Prostate gland (tissue), 2 donors: Measurements from ENCODE around the gene PCK2. TPM values are rescaled to one million over a fixed set of nuclear protein-coding genes. Genes with fewer than 3 reads are reported as not detected.
"Not testable (repeated sequence)": the region's sequence is repeated elsewhere in the genome, so short reads cannot be mapped to it uniquely, and the experiment has no call there.

ENCODE experiments used
- DNase-seq: peaks from one replicate; pipeline ENCODE4 v3.0.0-alpha.2; 2019; ENCODE audit warnings: low spot score
- H3K27ac ChIP-seq, 2 donors: fragments of 200-600 bp; sonication (generic); 2 replicates each; pipeline ENCODE4 v1.5.1; 2017 to 2019
- H3K27me3 ChIP-seq: fragments of 200-600 bp; sonication (generic); replicated peaks from 2 replicates; pipeline ENCODE4 v1.5.1; 2019; ENCODE audit not compliant: insufficient read depth
- H3K36me3 ChIP-seq, 2 donors: fragments of 200-600 bp; sonication (generic); 1 replicate in 1 of 2; 2 replicates in 1 of 2; pipeline versions ENCODE4 v1.5.1 to v1.8.1; 2017 to 2019
- H3K4me1 ChIP-seq: fragments of 200-600 bp; sonication (generic); replicated peaks from 2 replicates; pipeline ENCODE4 v1.5.1; 2019
- H3K4me3 ChIP-seq, 2 donors: fragments of 200-600 bp; sonication (generic); 2 replicates each; pipeline ENCODE4 v1.5.1; 2017 to 2019
- H3K9me3 ChIP-seq: fragments of 200-600 bp; sonication (generic); 2 replicates; pipeline ENCODE4 v1.5.1; 2017
- CTCF ChIP-seq, 4 experiments: fragments of 200-600 bp in 2 of 4; fragments of 450-650 bp in 2 of 4; sonication (generic) in 2 of 4; IDR thresholded peaks; 1 replicate in 3 of 4; 2 replicates in 1 of 4; pipeline ENCODE4 v1.5.1; 2016 to 2019; ENCODE audit warnings: antibody characterized with exemption in 4 of 4, mild to moderate bottlenecking in 2 of 4, moderate library complexity in 2 of 4
- POLR2A ChIP-seq: fragments of 450-650 bp; IDR thresholded peaks from one replicate; pipeline ENCODE4 v1.6.1; 2016; ENCODE audit warnings: antibody characterized with exemption, mild to moderate bottlenecking
- POLR2AphosphoS5 ChIP-seq: sonication (generic); formaldehyde crosslinking; IDR thresholded peaks from one replicate; pipeline ENCODE4 v1.6.1; 2017; ENCODE audit warnings: antibody characterized with exemption
- WGBS: methylation state at CpG from one replicate; pipeline ENCODE4 v1.1.5; 2018; 5-methylcytosine and 5-hydroxymethylcytosine counted together
- intact Hi-C: fragments of 100-400 bp; cut with DNase I; formaldehyde crosslinking; loops from one replicate; pipeline ENCODE4 v1.14.2; 2022
- total RNA-seq, 2 donors: library from RNA; depleted of rRNA; stranded (reverse); fragments of >200 nt; gene quantifications; one replicate each; pipeline ENCODE4 v1.1.0, GENCODE V29; 2016

Gene PCK2
- total RNA-seq, result 10 to 100 TPM; 15.4 to 21.8 TPM

GRCh38 chr14:24093901-24094840 lies at the start of gene PCK2:
TSS of gene PCK2 (plus strand) at chr14:24094311. CDS start at chr14:24094406, 95 bp downstream.
- Histone ChIP-seq H3K9me3 (no peaks in the 10 kb centered on the region), H3K27ac (peak within 1 kb of the TSS; percentile 93 to 98), H3K27me3 (no peaks in the 10 kb centered on the region), H3K4me3 (peak within 1 kb of the TSS; percentile 66 to 93), H3K36me3 (no peaks in the 10 kb centered on the region), H3K4me1 (no peaks in the 10 kb centered on the region)
- TF ChIP-seq CTCF (IDR thresholded peaks at IDR 0.05) (peak in 2 of 4 experiments; percentile 23 to 35), POLR2AphosphoS5 (peak; percentile 54), POLR2A (no peak)
- DNase-seq, result peak; percentile 89
- WGBS, result under 1% methylated on average over 67 of the region's 68 CpGs
- intact Hi-C loops, result loop anchor here (2.0 to 5.0 kb wide), 3 partner anchors 21 to 1592 kb away; partner anchors contain the start of genes DCAF11 and NRL

GRCh38 chr14:24049002-24049401 lies 45.1 kb upstream of the PCK2 start:
- H3K27me3 ChIP-seq, H3K4me3 ChIP-seq, H3K36me3 ChIP-seq, DNase-seq, intact Hi-C loops, H3K4me1 ChIP-seq, H3K9me3 ChIP-seq, H3K27ac ChIP-seq: not testable (repeated sequence)
- 80% methylated on average over 2 of the region's 2 CpGs for WGBS

DNA sequence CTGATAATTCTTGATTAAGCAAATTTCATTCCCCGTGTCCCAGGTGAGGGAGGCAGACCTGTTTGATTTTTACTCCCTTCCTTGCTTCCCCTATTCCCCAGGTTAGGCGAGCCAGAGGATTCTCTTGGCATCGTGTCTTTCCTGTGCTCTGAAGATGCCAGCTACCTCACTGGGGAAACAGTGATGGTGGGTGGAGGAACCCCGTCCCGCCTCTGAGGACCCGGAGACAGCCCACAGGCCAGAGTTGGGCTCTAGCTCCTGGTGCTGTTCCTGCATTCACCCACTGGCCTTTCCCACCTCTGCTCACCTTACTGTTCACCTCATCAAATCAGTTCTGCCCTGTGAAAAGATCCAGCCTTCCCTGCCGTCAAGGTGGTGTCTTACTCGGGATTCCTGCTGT lies 43.4 kb upstream of the PCK2 start:
- H3K9me3 ChIP-seq, intact Hi-C loops, H3K4me3 ChIP-seq, H3K27ac ChIP-seq, DNase-seq, H3K36me3 ChIP-seq, H3K27me3 ChIP-seq, H3K4me1 ChIP-seq: not testable (repeated sequence)
- 53% methylated on average over 8 of the region's 8 CpGs for WGBS

- peak overlapping the region; percentile 43 to 51 for H3K4me3 ChIP-seq
- no peaks in the 10 kb centered on the region for H3K36me3 ChIP-seq
- H3K27ac ChIP-seq, result peak overlapping the region; percentile 55 to 64
- H3K27me3 ChIP-seq, result no peaks in the 10 kb centered on the region
- intact Hi-C loops, result no loop called here
- H3K4me1 ChIP-seq, result no peaks in the 10 kb centered on the region
- no peak for DNase-seq
- no peaks in the 10 kb centered on the region for H3K9me3 ChIP-seq
- 17% methylated on average over 19 of the region's 20 CpGs for WGBS
- TF ChIP-seq POLR2AphosphoS5, result no peak
- TF ChIP-seq CTCF (IDR thresholded peaks at IDR 0.05), result no peak
- TF ChIP-seq POLR2A, result no peak
Observed at GRCh38 chr14:24051176-24051788, 42.8 kb upstream of the PCK2 start.

GRCh38 chr14:24051789-24052655 lies 42.1 kb upstream of the PCK2 start, which contains the start of gene CARMIL3:
TSS of gene CARMIL3 (plus strand) at chr14:24052009. CDS start at chr14:24052154, 145 bp downstream.
- H3K36me3 ChIP-seq, result no peaks in the 10 kb centered on the region
- WGBS, result under 1% methylated on average over 82 of the region's 92 CpGs
- DNase-seq, result peak; percentile 57
- intact Hi-C loops, result no loop called here
- H3K4me3 ChIP-seq, result peak within 1 kb of the TSS; percentile 43 to 51
- TF ChIP-seq POLR2AphosphoS5, result no peak
- TF ChIP-seq CTCF (IDR thresholded peaks at IDR 0.05), result peak in 1 of 4 experiments; percentile 5
- peak; percentile 56 for TF ChIP-seq POLR2A
- peak within 1 kb of the TSS; percentile 55 to 64 for H3K27ac ChIP-seq
- H3K27me3 ChIP-seq, result no peaks in the 10 kb centered on the region
- no peaks in the 10 kb centered on the region for H3K9me3 ChIP-seq
- no peaks in the 10 kb centered on the region for H3K4me1 ChIP-seq
